Stomach (tissue), 9 donors: Measurements from ENCODE around the gene ADI1. TPM values are rescaled to one million over a fixed set of nuclear protein-coding genes. Genes with fewer than 3 reads are reported as not detected.
A peak's percentile ranks its signal among the peaks of the same experiment; 100 is the strongest.
"Not testable (repeated sequence)": the region's sequence is repeated elsewhere in the genome, so short reads cannot be mapped to it uniquely, and the experiment has no call there.

Source experiments
- DNase-seq, 2 donors: peaks; one replicate each; pipeline versions ENCODE4 v3.0.0 to v3.0.0-alpha.2; 2013 to 2019
- H3K27ac ChIP-seq, 5 donors: fragments of 200-600 bp in 4 of 5; sonication (generic) in 4 of 5; one replicate each; pipeline ENCODE4 v1.5.1; 2013 to 2019; ENCODE audit warnings: mild to moderate bottlenecking in 1 of 5, moderate library complexity in 1 of 5
- H3K27me3 ChIP-seq, 3 donors: fragments of 200-600 bp; sonication (generic); one replicate each; pipeline ENCODE4 v1.5.1; 2017 to 2019; ENCODE audit warnings: mixed run types in 1 of 3
- H3K36me3 ChIP-seq, 4 donors: fragments of 200-600 bp; sonication (generic); 1 replicate in 3 of 4; 2 replicates in 1 of 4; pipeline ENCODE4 v1.5.1; 2016 to 2019
- H3K4me1 ChIP-seq, 4 donors: fragments of 200-600 bp; sonication (generic); one replicate each; pipeline ENCODE4 v1.5.1; 2016 to 2019
- H3K4me3 ChIP-seq, 4 donors: fragments of 200-600 bp; sonication (generic) in 3 of 4; one replicate each; pipeline ENCODE4 v1.5.1; 2016 to 2019; ENCODE audit warnings: mild to moderate bottlenecking in 1 of 4
- H3K9me3 ChIP-seq, 4 donors: fragments of 200-600 bp; sonication (generic); one replicate each; pipeline ENCODE4 v1.5.1; 2016 to 2019
- EP300 ChIP-seq: sonication (generic); formaldehyde crosslinking; IDR thresholded peaks from one replicate; pipeline ENCODE4 v1.6.1; 2017; ENCODE audit warnings: antibody characterized with exemption
- POLR2A ChIP-seq, 4 donors: fragments of 450-650 bp; IDR thresholded peaks; one replicate each; pipeline ENCODE4 v1.6.1; 2016; ENCODE audit warnings: antibody characterized with exemption in 4 of 4, control low read depth in 2 of 4, mild to moderate bottlenecking in 1 of 4, moderate library complexity in 1 of 4
- POLR2AphosphoS5 ChIP-seq, 3 donors: sonication (generic); formaldehyde crosslinking; IDR thresholded peaks; one replicate each; pipeline ENCODE4 v1.6.1; 2016; ENCODE audit warnings: antibody characterized with exemption in 3 of 3
- WGBS, 5 donors: extraction: QIAGEN DNeasy Blood & Tissue Kit in 3 of 5; methylation state at CpG; one replicate each; pipeline versions ENCODE4 v1.1.5 to v1.1.7; 2013 to 2018; 5-methylcytosine and 5-hydroxymethylcytosine counted together
- intact Hi-C: fragments of 100-400 bp; cut with DNase I; formaldehyde crosslinking; loops from one replicate; pipeline ENCODE4 v1.15.1; 2023; ENCODE audit warnings: low total_unique reads
- polyA plus RNA-seq, 3 donors: library from polyadenylated mRNA; stranded (reverse); fragments of 200-250 nt; gene quantifications; one replicate each; pipeline ENCODE4 v1.2.3, GENCODE V29; 2013
- total RNA-seq, 5 donors: library from RNA; depleted of rRNA; stranded (reverse); fragments of >200 nt; gene quantifications; one replicate each; pipeline versions ENCODE4 v1.1.0 to v1.2.3, GENCODE V29; 2014 to 2016
- TF ChIP-seq, protein P1 (sequence below), 7 experiments: fragments of 450-650 bp in 4 of 7; fragments of 200-600 bp in 3 of 7; sonication (generic) in 3 of 7; IDR thresholded peaks; one replicate each; pipeline ENCODE4 v1.5.1; 2016 to 2019; ENCODE audit warnings: antibody characterized with exemption in 7 of 7, control low read depth in 2 of 7, mild to moderate bottlenecking in 1 of 7
- donor health status: healthy with polysubstance abuse.
- donor health status: Bipolar disorder and iron deficiency.
- donor health status: healthy.

ADI1 gene
- total and polyA plus RNA-seq, 8 donors = 25.1 to 124 (median 67.5) TPM

DNA sequence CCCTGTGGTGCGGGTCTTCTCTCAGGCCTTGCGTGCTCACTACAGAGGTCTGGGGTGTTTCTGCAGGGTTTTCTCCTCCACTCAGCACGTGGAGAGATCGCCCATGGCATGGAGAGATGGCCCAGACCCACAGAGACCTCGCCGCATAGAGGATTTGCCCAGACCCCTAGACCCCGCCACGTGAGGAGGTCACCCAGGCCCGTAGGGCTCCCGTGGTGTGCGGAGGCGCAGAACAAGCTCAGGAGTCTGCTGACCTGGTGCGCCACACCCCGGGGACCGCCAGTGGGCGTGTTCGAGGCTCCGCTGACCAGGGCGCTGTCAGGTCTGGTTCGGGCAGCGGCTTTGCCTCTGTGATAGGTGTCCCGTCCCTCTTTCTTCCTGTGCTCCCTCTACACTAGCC is 64.5 kb downstream of the ADI1 start:
- no peaks in the 10 kb centered on the region for H3K27me3 ChIP-seq
- H3K27ac ChIP-seq = no peak overlapping the region
- H3K9me3 ChIP-seq = no peaks in the 10 kb centered on the region
- H3K36me3 ChIP-seq = peaks cover 27 to 95% (median 88%) of the 10 kb centered on the region in 4 donors
- intact Hi-C loops = no loop called here
- H3K4me1 ChIP-seq = peaks cover 0 to 15% (median 3%) of the 10 kb centered on the region in 4 donors
- TF ChIP-seq, protein P1, sequence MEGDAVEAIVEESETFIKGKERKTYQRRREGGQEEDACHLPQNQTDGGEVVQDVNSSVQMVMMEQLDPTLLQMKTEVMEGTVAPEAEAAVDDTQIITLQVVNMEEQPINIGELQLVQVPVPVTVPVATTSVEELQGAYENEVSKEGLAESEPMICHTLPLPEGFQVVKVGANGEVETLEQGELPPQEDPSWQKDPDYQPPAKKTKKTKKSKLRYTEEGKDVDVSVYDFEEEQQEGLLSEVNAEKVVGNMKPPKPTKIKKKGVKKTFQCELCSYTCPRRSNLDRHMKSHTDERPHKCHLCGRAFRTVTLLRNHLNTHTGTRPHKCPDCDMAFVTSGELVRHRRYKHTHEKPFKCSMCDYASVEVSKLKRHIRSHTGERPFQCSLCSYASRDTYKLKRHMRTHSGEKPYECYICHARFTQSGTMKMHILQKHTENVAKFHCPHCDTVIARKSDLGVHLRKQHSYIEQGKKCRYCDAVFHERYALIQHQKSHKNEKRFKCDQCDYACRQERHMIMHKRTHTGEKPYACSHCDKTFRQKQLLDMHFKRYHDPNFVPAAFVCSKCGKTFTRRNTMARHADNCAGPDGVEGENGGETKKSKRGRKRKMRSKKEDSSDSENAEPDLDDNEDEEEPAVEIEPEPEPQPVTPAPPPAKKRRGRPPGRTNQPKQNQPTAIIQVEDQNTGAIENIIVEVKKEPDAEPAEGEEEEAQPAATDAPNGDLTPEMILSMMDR (IDR thresholded peaks at IDR 0.05) = no peak
- TF ChIP-seq POLR2A (IDR thresholded peaks at IDR 0.05) (no peak), EP300 (no peak), POLR2AphosphoS5 (IDR thresholded peaks at IDR 0.05) (no peak)
- peak in 1 of 2 donors; percentile 23 for DNase-seq
- H3K4me3 ChIP-seq = no peak overlapping the region
- WGBS, 5 donors = 97 to 99% (median 98%) methylated on average over 22 of the region's 22 CpGs

DNA sequence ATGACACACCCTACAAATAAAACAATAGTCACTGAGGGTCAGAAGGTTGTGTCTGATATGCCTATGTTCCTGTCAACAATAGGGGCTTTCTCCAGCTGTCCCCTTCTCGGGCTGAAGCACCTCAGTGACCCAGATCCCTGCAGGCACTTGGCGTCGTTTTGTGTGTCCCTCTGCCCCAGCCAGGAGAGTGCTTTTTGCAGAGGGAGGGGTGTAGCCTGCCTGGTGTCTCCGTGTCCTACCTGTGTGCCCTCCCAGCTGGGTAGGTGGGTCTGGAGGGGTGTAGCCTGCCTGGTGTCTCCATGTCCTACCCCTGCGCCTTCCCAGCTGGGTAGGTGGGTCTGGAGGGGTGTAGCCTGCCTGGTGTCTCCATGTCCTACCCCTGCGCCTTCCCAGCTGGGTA is 65.3 kb downstream of the ADI1 start:
- intact Hi-C loops, DNase-seq, H3K4me3 ChIP-seq, H3K27me3 ChIP-seq, H3K27ac ChIP-seq, H3K9me3 ChIP-seq: not testable (repeated sequence)
- peaks cover 27 to 95% (median 89%) of the 10 kb centered on the region in 4 donors for H3K36me3 ChIP-seq
- H3K4me1 ChIP-seq = peaks cover 0 to 15% (median 3%) of the 10 kb centered on the region in 4 donors
- 74 to 81% (median 75%) methylated on average over 4 to 6 of the region's 6 CpGs for WGBS, 5 donors

DNA sequence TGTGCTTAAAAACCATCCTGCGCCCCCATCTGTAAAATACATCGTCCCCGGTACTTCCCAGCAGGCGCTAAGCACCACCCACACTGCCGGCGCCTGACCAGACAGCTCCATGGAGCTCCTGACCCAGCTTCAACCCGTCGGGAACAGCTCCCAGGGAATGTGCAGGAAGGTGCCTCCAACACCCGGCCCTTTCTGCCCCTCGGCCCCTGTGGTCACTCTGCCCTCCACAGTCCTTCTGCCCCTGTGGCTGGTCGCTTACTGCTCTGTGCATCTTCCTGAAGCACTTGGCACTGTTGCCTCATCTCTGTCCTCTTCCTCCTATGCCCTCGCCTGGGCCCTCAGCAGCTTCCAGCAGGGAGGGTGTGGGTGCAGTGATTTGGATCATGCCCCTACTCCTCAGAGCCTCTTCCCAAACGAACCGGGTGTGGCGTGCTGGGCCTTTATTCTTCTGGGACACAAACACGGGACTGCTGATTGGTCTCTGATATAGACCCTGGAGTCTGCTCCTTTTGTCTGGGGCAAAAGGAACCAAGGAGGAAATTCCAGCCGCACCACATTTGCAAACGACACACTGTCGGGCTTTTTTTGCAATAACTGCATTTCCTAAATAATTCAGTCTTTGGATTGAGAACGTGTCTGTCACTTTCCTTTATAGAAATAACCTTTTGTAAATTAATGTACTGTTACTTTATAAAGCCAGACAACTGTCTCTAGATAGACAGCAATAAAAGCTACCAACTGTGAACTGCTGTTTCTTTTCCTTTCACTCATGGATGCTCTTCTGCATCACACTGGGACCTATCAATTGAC is 65.9 kb downstream of the ADI1 start:
- Histone ChIP-seq H3K4me3 (no peak overlapping the region), H3K9me3 (no peaks in the 10 kb centered on the region), H3K36me3 (peaks cover 27 to 95% (median 87%) of the 10 kb centered on the region in 4 donors), H3K4me1 (peaks cover 0 to 15% (median 3%) of the 10 kb centered on the region in 4 donors), H3K27me3 (no peaks in the 10 kb centered on the region), H3K27ac (no peak overlapping the region)
- no peak for DNase-seq
- intact Hi-C loops = no loop called here
- WGBS, 5 donors = 73 to 82% (median 75%) methylated on average over 20 of the region's 20 CpGs
- TF ChIP-seq EP300 (no peak), POLR2AphosphoS5 (IDR thresholded peaks at IDR 0.05) (no peak), POLR2A (IDR thresholded peaks at IDR 0.05) (no peak)
- TF ChIP-seq, protein P1 (IDR thresholded peaks at IDR 0.05) = no peak

DNA sequence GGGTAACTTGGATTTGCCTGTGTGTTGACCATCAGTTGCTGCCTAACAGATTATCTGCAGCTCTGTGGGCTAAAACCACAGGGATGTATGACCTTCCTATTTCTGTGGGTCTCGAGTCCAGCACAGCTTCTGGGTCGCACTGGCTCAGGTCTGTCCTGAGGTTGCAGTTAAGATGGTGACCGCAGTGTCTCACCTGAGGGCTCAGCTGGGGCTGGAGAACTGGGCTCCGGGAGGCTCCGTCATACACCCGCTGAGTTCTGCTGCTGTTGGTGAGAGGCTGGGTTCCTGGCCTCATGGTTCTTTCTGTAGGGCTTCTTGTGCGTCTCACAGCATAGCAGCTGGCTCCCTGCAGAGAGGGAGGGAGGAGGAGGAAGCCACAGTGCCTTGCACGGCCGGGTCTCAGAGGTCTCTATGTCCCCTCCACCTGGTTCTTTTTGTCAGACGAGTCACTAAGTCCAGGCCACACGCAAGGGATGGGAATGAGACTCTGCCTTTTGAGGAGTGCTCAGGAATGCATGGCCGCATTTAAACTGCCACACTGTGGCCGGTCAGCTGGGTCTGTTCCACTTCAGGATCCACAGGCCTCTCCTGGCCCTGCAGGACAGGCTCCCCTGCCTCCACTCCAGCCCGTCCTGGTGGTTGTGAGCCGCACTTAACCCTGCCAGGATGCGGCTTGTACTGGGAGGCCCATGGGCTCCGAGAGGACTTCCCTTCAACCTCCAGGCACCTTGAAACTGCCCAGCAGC is 67.2 kb downstream of the ADI1 start:
- no peak for TF ChIP-seq POLR2AphosphoS5 (IDR thresholded peaks at IDR 0.05)
- no peak for TF ChIP-seq POLR2A (IDR thresholded peaks at IDR 0.05)
- no peak for TF ChIP-seq EP300
- TF ChIP-seq, protein P1 (IDR thresholded peaks at IDR 0.05) = no peak
- peaks cover 15 to 95% (median 87%) of the 10 kb centered on the region in 4 donors for H3K36me3 ChIP-seq
- H3K4me3 ChIP-seq = no peak overlapping the region
- H3K9me3 ChIP-seq = no peaks in the 10 kb centered on the region
- WGBS, 5 donors = 93 to 95% (median 93%) methylated on average over 10 to 17 of the region's 17 CpGs
- intact Hi-C loops = no loop called here
- peak in 1 of 2 donors; percentile 16 for DNase-seq
- H3K27ac ChIP-seq = no peak overlapping the region
- H3K27me3 ChIP-seq = no peaks in the 10 kb centered on the region
- peaks cover 0 to 15% (median 3%) of the 10 kb centered on the region in 4 donors for H3K4me1 ChIP-seq
